NCI-H226 (cell line): Measurements from ENCODE around the gene IKZF3.
A peak's percentile ranks its signal among the peaks of the same experiment; 100 is the strongest.
"Not testable (repeated sequence)": the region's sequence is repeated elsewhere in the genome, so short reads cannot be mapped to it uniquely, and the experiment has no call there.

Experiments
- DNase-seq: peaks from one replicate; pipeline ENCODE4 v3.0.0-alpha.2; 2015

IKZF3 gene

DNA sequence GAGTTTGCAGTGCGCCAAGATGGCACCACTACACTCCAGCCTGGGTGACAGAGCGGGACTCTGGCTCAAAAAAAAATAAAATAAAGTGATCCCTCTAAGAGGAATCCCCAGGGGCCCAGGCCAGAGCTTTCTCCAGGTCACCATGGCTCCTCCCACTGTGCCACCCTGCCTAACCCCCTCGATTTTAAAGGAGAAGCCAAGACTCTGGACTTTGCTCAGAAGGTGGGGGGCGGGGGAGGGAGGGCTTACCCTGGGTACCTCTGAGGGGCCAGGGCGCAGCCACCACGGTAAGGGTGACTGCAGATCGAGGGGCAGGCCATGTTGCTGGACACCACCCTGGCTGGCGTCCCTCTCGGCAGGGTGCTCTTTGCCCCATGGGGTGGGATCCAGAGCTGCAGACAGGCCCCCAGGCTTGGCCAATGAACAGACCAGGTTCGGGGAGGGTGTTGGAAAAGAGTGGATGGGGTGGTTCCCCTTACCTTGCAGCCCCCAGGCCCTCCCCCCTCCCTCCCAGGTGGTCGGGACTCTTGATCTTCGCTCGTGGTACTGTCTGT lies 126.8 kb downstream of the IKZF3 start:
- DNase-seq: no peak

DNA sequence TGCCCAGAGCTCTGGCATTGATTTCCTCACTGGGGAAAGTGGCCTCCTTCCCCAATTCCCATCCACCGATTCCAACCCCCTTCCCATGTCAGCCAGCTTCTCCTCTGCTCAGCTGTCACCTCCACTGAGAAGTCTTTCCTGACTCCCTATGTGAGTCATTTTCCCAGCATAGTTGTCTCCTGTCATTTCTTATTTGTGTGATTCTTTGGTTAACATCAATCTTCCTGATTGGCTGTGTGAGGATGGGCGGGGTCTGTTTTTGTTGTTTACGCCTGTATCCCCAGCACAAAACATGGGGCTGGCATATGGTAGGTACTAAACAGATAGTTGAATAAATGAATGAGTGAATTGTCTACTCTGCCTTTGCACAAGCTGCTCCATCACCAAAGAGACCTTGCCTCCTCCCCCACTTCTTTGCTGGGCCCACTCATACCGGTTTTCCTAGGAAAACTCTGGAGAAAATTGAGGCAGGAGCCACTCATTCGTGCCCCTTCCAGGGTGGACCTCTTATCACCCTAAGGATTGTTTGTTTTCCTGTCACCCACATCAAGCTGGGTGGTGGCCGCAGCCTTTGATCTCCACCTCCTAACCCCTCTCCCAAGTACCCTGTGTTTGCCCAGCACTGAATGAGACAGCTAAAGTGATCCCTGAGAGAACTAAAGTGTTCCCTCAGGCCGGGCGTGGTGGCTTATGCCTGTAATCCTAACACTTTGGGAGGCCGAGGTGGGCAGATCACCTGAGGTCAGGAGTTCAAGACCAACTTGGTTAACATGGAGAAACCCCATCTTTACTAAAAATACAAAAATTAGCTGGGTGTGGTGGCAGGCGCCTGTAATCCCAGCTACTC lies 127.6 kb downstream of the IKZF3 start:
- DNase-seq: peak; percentile 17

DNA sequence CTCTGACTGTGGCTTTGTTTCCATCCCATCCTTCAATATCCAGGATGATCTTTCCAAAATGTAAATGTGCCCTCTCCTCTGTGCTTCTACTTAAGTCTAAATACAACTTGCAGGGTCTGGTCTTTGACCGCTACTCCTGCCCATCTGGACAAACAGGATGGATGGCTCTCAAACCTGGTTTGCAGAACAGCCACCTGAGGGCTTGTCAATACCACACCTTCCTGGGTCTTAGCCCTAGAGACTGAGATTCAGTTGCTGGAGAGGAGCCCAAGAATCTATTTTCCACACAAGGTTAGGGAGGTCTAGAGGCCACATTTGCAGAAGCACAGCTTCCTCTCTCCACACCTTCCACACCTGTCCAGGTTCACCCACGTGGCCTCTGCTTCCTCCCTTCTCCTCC lies 128.2 kb downstream of the IKZF3 start:
- DNase-seq: no peak

DNA sequence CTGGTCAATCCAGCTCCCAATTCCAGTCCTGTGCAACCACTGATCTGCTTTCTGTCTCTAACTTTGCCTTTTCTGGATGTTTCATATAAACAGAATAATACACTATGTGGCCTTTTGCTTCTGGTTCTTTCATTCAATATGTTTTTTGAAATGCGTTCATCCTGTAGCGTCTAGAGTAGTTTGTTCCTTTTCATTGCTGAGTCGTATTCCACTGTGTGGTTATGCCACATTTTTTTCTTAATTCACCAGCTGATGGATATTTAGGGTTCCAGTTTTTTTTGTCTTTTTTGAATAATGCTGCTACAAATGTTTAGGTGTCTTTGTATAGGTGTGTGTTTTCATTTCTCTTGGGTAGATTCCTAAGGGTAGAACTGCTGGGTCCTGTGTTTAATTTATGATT lies 131.5 kb downstream of the IKZF3 start:
- no peak for DNase-seq

DNA sequence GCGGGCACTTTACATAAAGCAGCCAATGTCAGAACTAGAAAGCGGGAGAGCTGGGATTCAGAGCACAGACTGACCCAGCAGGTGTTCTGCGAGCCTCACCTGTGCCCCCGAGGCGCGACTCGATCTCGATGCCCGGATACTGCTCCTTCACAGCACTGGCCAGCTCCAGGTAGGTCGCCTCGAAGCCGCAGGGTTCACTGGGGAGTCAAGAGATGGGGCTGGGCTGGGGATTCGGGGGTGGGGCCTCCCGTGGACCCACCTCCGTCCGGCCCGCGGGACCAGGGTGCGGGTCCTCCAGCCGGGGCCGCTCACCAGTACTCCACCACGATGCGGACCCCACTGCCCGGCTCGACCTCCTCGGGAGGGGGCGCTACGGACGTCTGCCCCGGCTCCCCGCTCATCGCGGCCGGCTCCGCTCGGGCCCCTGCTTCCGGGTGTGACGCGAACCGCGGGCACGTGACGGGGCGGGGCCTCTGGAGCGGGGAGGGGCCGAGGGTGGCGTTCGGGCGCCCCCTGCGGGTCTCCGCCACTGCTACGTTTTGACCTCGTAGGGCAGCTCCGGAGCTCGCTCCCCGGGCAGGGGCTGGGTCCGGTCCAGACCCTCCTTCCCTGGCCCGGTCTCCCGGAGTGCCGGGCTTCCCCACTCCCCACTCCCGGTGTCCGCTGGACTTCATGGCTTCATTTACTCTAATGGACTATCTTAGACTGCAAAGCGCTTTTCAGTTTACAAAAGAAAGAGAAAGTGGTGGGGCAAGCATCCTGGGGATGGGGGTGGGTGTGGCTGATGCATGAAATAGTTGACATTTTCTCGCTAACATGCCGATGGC lies 133.8 kb downstream of the IKZF3 start, which contains the start of gene MIEN1:
Gene MIEN1 (minus strand): TSS at position 438 of the 827 bp plus-strand sequence. CDS start 37 bp downstream, at position 401.
- DNase-seq: peak; percentile 68

DNA sequence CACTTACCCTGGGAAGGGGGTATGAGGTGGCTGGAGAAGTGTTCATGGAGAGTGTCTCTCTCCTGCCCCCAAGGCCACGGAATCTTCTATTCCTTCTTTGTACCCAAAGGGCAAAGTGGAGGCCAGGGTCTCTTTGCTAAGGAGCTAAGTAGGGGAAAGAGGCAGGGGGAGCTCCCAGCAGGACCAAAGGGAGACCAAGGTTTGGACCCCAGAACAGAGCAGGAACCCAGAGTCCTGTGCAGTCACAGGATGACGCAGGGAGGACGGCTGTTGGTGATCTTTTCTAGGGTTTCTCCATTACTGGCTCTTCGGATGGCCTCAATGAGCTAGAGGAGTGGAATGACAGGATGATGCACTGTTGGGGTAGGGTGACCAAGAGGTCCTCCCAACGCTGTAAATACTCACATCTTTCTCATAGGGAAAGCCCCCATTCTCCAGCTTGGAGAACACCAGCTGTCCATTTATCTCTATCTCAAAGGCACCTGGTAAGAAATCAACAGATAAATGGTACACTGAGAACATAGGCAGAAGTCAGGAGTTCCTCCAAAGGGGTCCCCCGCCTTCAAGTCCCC lies 134.7 kb downstream of the IKZF3 start:
- DNase-seq: no peak

DNA sequence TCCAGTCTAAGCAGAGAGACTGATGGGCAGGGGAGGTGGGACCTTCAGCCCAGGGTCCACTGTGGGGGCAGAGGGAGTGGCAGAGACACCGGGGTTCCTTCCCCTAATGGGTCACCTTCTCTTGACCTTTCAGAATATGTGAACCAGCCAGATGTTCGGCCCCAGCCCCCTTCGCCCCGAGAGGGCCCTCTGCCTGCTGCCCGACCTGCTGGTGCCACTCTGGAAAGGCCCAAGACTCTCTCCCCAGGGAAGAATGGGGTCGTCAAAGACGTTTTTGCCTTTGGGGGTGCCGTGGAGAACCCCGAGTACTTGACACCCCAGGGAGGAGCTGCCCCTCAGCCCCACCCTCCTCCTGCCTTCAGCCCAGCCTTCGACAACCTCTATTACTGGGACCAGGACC lies 136.6 kb downstream of the IKZF3 start:
- DNase-seq: no peak

DNA sequence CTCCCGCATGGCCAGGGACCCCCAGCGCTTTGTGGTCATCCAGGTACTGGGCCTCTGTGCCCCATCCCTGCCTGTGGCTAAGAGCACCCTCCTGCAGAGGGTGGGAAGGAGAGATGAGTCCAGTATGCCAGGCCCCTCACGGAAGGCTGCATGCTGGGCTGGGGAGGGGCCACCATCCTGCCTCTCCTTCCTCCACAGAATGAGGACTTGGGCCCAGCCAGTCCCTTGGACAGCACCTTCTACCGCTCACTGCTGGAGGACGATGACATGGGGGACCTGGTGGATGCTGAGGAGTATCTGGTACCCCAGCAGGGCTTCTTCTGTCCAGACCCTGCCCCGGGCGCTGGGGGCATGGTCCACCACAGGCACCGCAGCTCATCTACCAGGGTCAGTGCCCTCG lies 137.5 kb downstream of the IKZF3 start:
- DNase-seq: no peak

DNA sequence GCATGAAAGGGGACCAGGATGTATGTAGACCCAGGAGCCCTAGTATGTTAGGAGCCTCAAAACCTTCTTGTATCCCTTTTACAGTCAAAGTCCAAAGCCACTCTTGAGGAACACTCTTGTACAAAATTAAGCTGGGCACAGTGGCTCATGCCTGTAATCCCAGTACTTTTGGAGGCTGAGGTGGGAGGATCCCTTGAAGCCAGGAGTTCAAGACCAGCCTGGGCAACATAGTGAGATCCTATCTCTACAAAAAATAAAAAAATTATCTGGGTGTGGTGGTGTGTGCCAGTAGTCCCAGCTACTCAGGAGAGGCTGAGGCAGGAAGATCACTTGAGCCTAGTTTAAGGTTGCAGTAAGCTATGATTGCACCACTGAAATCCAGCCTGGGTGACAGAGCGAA lies 138.2 kb downstream of the IKZF3 start:
- DNase-seq: not testable (repeated sequence)

DNA sequence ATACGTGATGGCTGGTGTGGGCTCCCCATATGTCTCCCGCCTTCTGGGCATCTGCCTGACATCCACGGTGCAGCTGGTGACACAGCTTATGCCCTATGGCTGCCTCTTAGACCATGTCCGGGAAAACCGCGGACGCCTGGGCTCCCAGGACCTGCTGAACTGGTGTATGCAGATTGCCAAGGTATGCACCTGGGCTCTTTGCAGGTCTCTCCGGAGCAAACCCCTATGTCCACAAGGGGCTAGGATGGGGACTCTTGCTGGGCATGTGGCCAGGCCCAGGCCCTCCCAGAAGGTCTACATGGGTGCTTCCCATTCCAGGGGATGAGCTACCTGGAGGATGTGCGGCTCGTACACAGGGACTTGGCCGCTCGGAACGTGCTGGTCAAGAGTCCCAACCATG lies 139.4 kb downstream of the IKZF3 start:
- no peak for DNase-seq

DNA sequence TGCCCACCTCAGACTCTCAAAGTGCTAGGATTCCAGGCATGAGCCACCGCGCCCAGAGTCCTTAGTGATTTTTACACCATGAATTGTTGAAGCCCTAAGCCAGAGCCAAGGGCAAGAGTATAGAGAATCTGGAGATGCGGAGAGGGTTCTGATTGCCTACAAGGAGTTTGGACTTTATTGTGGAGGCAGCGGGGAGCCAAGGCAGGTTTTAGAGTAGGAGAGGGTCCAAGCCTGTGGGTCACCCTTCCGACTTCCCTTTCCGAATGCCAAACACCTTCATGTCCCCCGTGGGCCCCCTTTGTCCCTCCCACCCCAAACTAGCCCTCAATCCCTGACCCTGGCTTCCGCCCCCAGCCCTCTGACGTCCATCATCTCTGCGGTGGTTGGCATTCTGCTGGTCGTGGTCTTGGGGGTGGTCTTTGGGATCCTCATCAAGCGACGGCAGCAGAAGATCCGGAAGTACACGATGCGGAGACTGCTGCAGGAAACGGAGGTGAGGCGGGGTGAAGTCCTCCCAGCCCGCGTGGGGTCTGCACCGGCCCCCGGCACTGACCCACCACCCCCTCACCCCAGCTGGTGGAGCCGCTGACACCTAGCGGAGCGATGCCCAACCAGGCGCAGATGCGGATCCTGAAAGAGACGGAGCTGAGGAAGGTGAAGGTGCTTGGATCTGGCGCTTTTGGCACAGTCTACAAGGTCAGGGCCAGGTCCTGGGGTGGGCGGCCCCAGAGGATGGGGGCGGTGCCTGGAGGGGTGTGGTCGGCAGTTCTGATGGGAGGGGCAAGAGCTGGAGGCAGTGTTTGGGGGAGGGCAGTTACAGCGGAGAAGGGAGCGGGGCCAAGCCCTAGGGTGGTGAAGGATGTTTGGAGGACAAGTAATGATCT lies 140.9 kb downstream of the IKZF3 start:
- DNase-seq: no peak

DNA sequence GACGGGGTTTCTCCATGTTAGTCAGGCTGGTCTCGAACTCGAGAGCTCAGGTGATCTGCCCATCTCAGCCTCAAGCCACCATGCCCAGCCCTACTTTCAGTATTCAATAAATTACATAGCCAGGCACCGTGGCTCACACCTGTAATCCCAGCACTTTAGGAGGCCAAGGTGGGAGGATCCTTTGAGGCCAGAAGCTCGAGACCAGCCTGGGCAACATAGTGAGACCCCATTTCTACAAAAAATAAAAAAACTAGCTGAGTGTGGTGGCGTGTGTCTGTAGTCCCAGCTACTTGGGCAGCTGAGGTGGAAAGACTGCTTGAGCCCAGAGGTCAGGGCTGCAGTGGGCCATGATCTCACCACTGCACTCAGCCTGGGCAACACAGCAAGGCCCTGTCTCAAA lies 142.0 kb downstream of the IKZF3 start:
- no peak for DNase-seq

DNA sequence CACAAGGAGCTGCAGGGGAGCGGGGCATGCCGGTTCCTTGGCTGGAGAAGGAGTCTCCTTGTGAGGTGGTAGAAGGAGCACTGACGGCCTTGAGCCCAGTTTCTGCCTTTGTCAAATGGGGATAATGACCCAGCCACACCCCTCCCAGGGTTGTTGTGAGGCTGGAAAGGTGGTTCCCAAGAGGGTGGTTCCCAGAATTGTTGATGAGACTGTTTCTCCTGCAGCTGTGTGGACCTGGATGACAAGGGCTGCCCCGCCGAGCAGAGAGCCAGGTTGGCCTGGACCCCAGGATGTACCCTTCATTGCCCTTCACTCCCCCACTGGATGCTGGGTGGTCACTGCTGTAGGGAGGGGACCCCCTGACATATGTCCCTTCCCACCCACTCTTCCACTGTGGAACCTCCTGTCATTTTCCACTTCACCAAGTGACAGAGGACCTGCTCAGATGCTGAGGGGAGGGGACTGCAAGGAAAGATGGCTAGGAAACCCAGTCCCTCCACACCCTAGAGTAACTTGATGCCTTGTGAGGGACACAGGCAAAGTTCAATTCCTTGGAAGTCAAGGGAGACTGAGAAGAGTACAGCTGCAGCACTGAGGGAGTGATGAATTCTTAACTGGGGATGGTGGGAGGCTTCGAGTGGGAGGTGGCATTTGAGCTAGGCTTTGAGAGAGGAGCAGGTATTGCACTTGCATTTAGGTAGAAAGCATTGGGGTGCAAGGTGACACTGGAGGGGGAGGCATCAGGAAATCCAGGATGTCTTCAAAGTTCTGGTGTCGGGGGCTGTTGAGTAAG lies 144.4 kb downstream of the IKZF3 start:
- DNase-seq: no peak

DNA sequence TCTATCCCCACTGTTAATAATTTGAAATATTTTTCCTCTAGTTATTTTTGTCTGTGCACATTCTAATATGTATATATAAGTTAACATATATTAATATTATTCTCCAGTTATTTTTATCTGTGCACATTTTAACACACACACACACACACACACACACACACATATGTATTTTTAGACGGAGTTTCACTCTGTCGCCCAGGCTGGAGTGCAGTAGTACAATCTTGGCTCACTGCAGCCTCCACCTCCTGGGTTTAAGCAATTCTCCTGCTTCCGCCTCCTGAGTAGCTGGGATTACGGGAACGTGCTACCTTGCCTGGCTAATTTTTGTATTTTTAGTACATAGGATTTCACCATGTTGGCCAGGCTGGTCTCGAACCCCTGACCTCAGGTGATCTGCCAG lies 146.5 kb downstream of the IKZF3 start:
- no peak for DNase-seq

DNA sequence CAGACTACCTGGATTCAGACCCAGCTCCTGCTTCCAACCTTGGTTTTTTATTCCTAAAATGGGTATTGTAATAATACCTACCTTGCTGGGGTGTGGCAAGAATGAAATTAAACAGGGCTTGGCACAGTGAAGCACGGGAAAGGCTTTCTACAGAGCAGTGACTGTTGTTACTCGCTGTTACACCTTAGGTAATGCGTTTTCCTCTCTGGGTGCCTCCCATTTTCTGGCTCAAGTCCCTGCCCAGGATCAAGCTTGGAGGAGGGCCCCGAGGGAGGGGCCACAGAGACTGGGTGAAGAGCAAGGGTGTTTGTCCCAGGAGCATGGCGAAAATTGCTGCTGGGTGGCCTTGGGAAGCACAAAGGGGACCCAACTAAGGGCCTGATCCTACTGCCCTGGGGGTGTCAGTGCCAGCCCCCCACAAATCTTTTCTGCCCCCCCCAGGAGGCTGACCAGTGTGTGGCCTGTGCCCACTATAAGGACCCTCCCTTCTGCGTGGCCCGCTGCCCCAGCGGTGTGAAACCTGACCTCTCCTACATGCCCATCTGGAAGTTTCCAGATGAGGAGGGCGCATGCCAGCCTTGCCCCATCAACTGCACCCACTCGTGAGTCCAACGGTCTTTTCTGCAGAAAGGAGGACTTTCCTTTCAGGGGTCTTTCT lies 147.1 kb downstream of the IKZF3 start:
- DNase-seq: peak; percentile 42

DNA sequence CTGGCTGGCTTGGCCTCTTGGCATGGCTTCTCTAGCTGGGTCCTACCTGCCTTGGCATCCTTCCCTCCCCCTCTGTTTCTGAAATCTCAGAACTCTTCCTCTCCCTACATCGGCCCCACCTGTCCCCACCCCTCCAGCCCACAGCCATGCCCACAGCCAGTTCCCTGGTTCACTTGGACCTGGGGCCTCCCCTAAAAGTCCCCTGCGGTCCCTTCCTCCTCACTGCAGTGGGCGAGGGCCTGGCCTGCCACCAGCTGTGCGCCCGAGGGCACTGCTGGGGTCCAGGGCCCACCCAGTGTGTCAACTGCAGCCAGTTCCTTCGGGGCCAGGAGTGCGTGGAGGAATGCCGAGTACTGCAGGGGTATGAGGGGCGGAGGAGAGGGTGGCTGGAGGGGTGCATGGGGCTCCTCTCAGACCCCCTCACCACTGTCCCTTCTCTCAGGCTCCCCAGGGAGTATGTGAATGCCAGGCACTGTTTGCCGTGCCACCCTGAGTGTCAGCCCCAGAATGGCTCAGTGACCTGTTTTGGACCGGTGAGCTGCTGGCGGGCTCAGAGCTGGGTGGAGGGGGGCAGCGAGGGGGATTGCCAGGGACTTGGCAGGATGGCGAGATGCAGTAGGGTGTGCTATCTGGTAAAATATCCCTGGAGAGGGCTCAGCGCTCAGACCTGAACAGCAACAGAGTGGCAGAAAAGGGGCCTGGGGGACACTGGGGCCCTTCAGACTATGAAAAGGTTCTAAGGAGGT lies 147.9 kb downstream of the IKZF3 start:
- DNase-seq: no peak

DNA sequence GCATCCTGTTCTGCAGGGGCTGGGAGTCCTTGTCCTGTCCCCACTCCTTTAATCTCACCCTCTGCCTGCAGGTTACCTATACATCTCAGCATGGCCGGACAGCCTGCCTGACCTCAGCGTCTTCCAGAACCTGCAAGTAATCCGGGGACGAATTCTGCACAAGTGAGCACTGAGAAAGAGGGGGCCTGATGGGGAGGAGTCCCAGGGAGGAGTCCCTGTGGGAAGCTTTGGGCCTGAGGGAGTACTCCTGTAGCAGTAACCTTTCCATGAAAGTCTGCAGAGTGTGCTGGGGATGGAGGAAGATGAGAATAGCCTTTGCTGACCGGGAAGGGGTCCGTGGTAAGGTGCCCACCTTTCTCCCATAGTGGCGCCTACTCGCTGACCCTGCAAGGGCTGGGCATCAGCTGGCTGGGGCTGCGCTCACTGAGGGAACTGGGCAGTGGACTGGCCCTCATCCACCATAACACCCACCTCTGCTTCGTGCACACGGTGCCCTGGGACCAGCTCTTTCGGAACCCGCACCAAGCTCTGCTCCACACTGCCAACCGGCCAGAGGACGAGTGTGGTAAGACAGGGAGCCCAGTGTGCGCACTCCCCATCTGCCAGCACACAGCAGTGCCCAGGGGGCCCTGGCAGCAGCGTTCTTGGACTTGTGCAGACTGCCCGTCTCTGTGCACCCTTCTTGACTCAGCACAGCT lies 148.6 kb downstream of the IKZF3 start:
- no peak for DNase-seq

DNA sequence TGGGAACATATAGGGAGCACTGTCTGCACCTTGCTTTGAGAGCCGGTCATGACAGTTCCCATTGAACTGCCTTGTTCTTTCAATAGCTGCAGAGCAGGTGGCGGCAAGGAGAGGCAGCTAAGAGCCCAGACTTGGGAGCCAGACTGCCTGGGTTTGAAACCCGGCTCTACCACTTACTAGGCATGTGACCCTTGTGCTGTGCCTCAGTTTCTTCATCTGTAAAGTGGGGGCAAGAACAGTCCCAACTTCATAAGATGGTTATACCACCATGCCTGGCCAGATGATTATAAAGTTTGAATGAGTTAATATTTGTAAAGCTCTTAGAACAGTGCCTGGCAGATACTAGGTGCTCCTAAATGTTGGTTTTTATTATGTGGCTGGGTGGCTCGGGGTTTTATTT lies 149.9 kb downstream of the IKZF3 start:
- DNase-seq: no peak

DNA sequence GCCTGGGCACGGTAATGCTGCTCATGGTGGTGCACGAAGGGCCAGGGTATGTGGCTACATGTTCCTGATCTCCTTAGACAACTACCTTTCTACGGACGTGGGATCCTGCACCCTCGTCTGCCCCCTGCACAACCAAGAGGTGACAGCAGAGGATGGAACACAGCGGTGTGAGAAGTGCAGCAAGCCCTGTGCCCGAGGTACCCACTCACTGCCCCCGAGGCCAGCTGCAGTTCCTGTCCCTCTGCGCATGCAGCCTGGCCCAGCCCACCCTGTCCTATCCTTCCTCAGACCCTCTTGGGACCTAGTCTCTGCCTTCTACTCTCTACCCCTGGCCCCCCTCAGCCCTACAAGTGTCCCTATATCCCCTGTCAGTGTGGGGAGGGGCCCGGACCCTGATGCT lies 152.3 kb downstream of the IKZF3 start:
- no peak for DNase-seq

DNA sequence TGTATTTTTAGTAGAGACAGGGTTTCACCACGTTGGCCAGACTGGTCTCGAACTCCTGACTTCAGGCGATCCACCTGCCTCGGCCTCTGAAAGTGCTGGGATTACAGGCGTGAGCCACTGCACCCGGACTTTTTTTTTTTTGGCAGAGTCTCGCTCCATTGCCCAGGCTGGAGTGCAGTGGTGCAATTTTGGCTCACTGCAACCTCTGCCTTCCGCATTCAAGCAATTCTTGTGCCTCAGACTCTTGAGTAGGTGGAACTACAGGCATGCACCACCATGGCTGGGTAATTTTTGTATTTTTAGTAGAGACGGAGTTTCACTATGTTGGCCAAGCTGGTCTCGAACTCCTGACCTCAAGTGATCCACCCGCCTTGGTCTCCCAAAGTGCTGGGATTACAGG lies 153.0 kb downstream of the IKZF3 start:
- DNase-seq: not testable (repeated sequence)
